ENCODE measurements around the gene RHCG. TPM values are rescaled to one million over a fixed set of nuclear protein-coding genes. Genes with fewer than 3 reads are reported as not detected.

RHCG gene
- total RNA-seq, 1 experiment from 2014 or later = not detected

DNA sequence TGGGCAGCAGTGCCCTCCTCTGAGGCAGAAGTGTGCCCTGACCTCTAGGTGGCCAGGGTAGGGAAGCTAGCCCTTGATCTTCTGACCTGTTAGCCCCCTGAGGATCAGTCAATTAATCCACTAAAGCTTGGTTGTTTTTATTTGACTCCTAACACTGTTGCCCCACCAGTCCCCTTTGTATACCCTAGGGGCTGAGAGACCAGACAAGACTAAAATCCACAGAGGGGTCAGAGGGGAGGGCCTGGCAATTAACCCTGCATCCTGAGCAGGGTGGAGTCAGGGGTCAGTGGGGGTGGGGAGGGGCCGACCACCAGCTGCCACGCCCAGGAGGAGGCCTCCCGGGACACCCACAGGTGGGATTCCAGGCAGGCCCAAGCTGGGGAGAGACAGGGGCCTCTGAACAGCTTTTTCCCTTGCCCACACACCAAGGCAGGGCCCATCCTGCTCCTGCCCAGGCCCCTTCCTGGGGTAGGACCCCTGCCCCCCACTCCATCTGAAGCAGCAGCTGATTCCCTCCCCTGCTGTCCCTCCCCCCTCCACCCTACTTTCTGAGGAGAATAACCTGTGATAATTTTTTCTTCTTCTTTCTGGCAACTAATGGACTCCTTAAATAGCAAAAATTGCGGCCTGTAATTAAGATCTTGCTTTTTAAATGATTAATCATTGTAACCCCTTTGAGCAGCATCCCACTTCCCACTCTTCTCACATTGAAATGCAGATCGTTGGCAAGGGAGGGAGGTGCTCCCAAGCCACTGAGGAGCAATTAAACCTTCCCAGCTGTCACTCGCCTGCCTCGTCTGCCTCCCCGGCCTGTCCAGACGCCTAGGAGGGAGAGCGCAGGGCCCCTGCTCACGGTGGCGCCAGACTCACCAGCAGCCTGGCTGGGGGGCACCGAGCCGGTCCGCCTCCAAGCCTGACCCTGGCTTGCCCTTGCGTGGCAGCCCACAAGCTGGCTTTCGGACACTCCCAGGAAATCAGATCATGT, 51.9 kb downstream of the RHCG start:
- no peak for DNase-seq (ENCODE audit: low read depth)

DNA sequence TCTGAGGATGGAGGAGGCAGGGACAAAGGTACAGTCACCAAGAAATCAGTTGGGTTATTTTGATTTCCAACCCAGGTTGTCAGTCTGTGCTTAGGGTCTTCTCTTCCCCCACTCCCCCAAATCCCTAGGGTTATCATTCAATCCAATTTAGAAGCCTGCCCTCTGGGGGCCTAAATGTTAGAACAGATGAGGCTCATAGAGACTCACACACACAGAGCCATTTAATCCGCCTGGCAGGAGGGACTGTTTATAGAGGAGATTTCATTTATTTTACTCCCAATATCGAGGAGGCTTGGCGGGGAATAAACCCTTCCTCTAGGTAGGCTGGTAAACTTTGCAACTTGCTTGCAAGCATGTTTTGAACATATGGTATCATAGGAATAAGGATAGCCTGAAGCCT, 52.8 kb downstream of the RHCG start:
- no peak for DNase-seq (ENCODE audit: low read depth)

DNA sequence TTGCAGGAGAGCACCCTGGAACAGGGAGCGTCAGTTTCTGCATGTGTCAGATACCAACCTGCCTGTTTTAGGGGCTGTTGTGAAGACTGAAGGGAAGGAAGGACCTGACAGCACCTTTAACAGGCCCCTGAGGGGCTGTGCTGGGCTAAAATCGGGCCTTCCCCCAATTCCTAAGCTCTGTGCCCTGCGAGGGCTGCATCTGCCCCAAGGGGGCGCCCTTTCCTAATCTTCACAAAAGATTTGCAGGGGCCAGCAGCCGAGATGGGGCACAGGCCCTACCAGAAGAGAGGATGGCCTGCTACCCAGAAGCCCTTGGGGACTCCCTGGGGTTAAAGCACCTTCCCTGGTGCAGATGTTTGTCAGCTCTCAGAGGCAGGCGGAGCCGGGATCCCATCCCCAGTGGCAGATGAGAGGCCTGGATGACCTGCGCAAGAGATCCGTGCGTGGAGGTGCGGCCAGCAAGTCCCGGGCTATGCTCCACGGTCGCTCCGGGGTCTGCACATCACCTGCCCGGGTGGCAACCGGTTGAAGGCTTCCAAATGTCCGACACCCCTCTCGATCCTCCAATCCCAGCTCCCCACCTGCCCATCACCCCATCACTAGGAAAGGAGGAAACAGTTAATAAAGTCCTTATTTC, 53.6 kb downstream of the RHCG start:
- no peak for DNase-seq (ENCODE audit: low read depth)

DNA sequence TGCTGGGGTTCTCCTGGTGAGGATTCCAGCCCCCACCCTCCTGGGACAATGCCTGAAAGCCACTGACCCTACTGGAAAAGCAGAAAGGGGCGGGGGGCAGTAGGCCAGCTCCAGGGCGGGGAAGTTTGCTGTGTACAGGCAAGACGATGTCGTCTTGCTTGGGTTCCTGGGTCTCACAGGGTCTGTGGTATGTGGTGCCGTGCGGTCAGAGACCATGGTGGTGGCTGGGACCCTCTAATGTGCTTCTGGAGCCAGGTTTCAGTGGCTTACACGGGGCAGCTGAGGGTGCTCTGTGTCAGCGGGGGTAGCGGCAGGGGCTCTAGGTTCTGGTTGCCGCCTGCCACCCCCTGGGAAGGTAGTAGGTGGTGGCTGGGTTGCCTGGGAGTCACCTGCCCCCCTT, 54.2 kb downstream of the RHCG start:
- no peak for DNase-seq (ENCODE audit: low read depth)

DNA sequence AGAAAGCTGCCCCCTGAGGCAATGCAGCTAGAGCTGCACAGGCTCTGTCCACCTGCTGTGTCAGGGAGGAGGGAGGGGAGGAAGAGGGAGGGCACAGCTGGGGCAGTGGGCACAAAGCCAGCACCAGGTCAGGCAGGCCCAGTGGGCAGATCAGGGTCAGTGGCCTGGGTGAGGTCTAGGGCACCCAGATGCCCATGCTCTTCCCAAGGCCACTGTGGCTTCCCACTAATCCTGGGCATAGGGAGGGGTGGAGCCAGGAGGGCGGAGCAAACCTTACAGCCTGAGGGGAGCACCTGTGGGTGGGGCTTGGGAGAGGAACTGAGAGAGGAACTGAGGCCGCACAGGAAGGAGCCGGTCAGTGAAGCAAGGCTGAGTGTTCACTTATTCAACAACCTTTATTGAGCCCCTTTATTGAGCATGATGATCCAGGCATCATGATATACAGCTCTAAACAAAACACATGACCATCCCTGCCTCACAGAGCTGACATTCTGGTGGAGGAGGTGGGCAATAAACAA, 55.0 kb downstream of the RHCG start:
- DNase-seq (ENCODE audit: low read depth) = no peak

DNA sequence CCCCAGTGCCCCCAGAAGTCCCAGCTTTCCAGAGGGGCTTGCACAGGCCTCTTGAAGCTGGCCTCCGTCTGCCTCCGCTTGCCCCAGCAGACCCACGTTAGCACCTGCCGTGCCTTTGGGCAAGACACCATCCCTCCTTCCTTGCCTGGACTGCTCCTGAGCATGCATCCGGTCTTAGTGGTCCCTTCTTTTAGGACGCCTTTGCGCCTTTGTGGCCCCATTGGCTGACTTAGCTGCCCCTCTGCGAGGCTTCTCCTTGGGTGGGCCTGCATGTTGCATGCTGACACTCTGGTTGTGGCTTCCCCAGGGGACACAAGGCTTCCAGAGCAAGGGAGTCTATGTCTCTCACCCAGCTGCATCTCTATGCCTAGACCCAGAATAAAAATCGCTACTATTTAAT, 56.6 kb downstream of the RHCG start:
- no peak for DNase-seq (ENCODE audit: low read depth)

DNA sequence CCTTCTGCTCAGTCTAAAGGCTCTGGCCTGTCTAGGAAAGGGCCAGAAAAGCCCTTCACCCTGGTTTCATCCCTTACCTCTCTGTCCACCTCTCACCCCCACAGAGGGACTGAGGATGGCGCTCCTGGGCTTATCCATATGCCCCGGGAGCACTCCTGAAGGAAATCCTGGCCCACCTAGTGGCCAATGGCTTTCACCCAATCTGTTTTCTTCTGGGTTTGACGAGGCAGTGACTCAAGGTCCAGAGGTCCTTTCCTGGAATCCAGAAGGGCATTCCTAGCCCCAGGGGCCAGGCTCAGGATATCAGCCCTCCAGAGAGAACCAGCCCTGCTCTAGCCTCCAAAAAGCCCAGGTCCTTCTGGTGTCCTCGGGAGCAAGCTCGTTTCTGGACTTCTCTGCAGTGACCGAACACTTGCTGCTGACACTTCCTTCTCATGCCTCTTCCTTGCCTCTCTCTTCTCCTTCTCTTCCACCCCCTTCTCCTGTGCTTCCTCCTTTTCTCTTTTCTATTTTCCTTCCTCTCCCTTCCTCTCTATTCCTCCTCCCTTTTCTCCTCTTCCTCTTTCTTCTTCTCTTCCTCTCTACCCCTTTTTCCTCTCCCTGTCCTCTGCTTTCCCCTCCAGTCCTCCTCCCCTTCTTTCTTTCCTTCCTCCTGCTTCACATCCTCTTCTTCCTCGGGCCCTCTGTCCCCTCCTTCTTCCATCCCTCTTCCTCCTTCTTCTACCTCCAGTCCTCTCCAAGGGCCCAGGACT, 59.6 kb downstream of the RHCG start:
- no peak for DNase-seq (ENCODE audit: low read depth)

DNA sequence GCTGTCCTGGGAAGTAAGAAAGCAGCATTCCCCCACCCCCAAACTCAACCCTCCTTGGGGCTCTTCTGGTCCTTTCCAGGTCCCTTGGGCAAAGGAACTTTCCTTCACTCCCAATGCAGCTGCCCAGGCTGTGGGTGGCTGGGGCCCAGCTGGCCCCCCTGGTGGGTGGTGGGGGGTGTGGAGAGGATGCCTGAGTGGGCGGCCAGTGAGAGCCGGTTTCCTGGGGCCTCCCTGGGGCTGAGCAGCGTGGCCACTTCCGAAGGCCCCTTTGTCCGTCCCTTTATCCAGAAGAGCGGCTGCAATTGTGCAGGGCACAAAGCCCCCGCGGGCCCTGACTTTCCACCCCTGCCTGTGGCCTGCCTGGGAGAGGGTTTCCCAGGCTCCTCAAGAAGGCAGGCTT, 61.0 kb downstream of the RHCG start:
- DNase-seq (ENCODE audit: low read depth) = no peak

DNA sequence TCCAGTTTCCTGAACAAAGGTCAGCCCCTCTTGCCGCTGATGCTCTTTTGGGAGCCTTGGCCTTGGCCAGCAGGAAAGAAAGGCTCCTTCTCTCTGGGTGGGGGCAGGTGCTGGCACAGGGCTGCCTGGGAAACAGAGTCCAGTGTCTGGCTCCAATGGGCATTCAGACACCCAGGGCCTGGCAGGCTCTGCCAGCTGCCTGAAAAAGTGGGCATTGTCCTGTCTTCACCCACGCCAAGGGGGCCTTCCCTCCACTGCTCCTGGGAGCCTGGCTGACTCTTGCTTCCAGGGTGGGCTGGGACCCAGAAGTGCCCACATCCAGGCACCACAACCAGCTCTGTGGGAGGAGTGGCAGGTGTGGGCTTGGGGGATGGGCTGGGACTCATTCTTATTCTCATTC, 62.7 kb downstream of the RHCG start:
- no peak for DNase-seq (ENCODE audit: low read depth)

DNA sequence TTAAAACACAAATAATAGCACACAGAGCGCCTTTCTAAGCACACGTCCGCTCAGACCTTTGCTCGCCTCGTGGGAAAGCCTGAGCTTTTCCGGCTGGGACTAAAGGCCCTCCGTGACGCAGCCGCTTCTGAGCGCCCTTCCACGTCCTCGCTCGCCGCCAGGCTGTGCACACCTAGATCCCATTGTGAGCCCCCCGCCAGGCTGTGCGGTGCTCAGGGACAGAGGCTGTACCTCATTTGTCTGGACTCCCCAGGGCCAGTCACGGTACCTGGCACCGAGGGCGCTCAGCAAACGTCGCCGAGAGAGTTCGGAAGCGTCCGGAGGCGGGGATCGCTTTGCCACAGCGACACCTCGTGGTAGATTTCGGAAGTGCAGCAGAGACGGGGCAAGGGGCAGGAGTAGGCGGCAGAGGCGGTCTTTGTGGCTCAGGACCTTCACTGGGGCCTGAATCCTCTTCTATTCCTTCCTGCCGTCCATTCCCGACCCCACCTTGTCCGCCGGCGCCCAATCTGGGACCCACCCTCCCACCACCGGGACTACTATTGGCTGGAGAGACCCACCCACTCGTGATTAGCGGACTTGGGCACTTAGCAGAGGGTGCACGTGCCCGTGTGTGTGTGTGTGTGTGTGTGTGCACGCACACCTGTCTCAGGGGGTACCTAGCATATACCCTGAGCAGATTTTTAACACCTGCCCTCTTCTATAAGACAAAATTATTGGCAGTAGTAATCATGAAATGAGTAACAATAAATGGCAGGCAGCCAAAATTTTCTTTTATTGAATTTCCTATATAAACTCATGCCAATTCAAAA, 65.6 kb downstream of the RHCG start:
- DNase-seq (ENCODE audit: low read depth) = peak; percentile 59

DNA sequence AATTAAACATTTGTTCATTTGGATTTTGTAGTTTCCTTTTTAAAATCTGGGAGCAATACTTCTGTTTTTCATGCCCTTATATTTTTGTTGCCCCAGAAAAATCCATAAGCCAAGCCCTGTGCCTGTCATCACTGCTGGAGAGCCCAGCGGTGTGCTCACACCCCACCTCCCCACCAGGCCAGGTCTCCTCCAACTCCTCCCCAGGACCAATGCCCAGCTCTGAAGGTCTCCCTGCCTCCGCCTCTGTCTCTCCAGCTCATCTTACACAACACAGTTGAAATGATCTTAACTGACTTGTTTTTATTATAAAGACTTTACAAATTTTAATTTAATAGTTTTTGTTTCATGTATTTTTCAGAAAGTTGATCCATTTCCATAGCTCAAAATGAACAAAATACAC, 66.4 kb downstream of the RHCG start:
- DNase-seq (ENCODE audit: low read depth) = no peak

DNA sequence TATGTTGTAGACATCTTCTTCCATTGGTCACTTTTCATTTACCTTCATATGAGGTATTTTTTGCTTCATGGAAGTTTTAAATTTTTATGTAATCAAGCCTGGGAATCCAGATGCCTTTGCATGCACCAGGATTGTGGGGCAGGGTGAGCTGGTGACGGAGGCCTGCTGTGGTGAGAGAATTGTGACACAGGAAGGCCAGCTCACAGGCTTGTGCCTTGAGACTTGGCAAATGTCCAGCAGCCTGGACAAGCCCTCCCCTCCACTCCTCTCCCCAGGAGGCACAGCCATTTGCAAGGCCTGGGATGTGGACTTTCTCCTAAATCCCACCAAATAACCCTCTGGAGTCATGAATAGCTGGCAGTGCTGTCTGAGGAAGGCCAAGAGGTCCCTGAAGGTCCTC, 67.4 kb downstream of the RHCG start:
- no peak for DNase-seq (ENCODE audit: low read depth)

DNA sequence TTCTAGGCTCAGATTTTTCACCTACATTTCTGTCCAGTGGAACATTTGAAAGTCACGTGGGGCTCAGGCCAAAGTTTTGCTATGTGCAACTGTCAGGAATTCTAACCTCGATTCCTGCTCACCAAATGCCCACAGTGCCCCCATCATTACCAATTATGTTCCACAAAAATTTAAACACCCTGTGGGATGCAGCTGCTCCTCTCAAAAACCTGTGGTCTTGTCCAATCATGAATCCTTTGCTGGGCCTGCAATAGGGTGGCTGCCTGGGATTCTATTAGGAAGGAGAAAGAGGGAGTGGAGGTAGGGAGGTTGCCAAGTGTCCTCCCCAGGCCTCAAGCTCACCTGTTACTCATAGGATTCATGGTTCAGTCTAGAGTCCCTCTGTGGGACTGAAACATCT, 68.1 kb downstream of the RHCG start:
- no peak for DNase-seq (ENCODE audit: low read depth)

DNA sequence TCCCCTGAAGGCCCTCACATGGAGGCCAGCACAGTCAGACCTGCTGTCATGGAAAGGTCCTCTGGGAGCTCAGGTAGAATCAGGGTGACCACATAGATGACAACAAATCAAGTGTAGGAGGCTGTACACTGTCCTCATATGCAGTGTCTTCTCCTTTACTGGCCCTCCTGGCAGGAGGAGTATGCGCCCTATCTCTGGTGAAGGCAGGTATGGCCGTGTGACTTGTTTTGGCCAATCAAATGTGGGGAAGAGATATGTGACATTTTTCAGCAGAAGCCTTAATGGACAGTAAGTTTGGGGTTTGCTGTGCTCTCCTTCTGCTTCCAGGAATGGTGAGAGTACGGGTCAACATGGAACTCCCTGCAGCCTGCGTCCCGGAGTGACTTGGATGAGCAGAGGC, 69.9 kb downstream of the RHCG start:
- DNase-seq (ENCODE audit: low read depth) = no peak

DNA sequence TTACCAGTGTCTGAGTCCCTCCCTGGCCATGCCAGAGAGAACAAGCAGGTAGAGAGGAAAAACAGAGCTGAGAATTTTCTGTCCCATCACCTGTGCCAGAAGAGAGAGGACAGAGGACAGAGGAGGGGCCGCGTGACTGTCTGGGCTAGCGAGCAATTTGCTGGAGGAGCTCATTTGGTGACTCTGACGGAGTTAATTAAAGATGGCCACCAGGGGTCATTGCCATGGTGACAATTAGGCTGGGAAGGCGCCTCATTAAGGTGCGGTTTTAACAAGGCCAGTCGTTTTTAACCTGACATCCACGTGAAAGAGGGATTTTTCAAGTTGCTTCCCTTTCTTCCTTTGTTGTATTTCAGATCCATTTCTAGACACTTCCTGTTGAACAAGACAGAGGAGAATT, 72.4 kb downstream of the RHCG start:
- no peak for DNase-seq (ENCODE audit: low read depth)

Other genes with a start within 250 kb of the RHCG start
- gene POLG, start 161.8 kb downstream of the RHCG start, total RNA-seq (2014; rRNA removed; shearing (Covaris generic)) = 47.9 and 51.9 TPM in 2 replicates
- 9.0 and 11.7 TPM in 2 replicates for gene TICRR, start 78.9 kb upstream of the RHCG start, total RNA-seq (2014; rRNA removed; shearing (Covaris generic))
- gene KIF7, start 158.9 kb upstream of the RHCG start, total RNA-seq (2014; rRNA removed; shearing (Covaris generic)) = 2.9 and 4.7 TPM in 2 replicates
- 0.20 TPM in 1 of 2 replicates, not detected in the other for gene PLIN1, start 182.8 kb upstream of the RHCG start, total RNA-seq (2014; rRNA removed; shearing (Covaris generic))
- 12.6 and 15.9 TPM in 2 replicates for gene PEX11A, start 194.2 kb upstream of the RHCG start, total RNA-seq (2014; rRNA removed; shearing (Covaris generic))
- gene WDR93, start 194.2 kb upstream of the RHCG start, total RNA-seq (2014; rRNA removed; shearing (Covaris generic)) = 0.10 and 0.48 TPM in 2 replicates

Data from RPMI7951 (cell line).